NCI-H82 treated with DMSO at 0.1 percent for 48 hours (cell line): ENCODE measurements around the gene ATRN.

Source experiments
- DNase-seq: peaks from one replicate; lab custom pipeline; 2025; ENCODE audit not compliant: unreplicated experiment; lab: John Stamatoyannopoulos, UW

The ATRN gene

DNA sequence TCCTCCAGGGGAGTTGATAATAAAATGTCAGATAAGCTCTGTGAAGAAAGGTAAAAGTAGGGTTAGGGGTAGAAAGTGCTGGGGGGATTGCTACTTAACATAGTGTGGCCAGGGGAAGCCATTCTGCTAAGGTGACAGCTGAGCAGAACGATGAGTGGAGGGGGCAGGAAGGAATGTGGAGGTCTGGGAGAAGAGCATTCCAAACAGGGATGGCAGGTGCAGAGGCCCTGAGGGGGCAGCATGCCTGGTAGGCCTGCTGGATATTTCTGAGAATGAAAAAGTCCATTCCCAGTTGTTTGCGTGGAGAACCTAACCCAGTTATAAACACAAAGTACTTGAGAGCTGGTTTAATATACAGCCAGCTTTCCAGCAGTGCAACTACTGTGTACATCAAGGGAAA, 183.1 kb downstream of the ATRN start:
- DNase-seq, result no peak

DNA sequence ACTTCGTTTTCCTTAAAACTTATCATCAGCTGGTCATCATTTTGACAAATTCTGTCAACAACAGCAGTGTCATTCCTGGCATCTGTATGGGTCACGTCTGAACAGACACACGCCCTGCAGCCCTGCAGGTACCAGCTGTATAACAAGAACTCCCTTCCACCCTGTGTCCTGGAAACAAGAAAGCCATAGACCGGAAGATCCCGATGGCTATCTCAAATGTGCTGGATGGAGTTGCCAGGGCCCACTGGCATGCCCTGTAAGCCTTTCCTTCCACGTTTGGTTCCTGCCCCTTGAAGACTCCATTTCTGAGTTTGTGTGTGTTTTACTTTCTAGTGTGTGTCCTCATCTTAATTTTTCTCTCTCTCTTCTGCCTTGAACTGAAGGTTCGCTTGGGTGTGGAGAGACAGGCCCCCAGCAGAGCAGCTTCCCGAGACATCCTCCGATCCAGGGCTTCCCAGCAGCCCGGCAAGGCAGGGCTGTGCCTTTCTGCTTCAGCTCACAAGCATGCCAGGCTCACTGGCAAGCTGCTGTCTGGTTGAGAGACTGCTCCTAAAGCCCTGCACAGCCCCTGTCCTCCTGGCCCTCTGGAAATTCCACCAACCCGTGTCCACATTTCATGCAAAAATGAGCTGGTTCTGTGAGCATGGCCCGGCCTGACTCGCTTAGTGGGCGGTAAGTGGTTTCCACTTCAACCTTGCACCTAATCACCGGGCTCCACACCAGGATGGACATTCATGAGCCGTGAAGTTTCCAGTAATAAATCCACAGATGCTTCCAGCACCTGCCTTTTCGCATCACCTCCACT, 183.7 kb downstream of the ATRN start:
- DNase-seq, result no peak

DNA sequence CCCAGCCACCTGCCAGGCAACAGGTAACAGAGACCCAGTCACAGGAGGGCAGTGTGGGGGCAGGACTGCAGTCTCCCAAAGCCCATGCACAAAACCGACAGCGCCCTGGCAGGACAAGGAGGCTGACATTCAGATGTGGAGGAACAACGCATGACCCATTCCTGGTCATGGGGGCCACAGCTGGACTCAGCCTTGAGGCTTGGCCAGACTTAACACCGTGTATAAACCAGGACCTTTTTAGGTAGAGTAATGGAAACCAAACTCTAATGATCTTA, 184.2 kb downstream of the ATRN start:
- no peak for DNase-seq

DNA sequence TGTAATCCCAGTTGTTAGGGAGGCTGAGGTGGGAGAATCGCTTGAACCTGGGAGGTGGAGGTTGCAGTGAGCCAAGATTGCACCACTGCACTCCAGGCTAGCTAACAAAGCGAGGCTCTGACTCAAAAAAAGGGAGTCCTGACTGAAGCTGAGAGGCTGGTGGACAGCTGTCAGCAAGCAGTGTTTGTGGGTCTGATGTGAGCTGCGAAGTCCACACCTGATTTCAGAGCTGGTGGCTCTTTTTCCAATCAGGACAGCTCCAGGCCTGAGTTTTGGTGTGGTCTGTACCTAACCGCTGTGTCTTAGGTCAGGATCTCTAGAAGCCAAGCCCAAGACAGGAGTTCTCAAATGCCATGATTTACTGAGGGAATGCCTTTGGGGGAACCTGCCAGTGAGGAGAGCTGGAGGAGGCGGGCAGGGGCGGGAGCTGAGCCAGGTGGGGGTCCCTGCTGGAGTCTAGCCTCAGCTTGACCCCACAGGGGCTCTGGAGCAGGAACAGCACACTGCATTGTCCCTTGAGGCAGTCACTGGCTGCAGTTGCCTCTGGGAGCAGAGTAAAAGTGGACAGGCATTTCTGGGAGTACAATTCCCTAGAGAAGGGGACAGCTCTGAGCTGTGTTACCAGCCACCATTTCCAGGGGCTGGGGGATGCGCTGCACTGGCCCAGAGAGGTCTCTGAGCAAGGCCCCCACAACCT, 187.3 kb downstream of the ATRN start:
- DNase-seq, result no peak

DNA sequence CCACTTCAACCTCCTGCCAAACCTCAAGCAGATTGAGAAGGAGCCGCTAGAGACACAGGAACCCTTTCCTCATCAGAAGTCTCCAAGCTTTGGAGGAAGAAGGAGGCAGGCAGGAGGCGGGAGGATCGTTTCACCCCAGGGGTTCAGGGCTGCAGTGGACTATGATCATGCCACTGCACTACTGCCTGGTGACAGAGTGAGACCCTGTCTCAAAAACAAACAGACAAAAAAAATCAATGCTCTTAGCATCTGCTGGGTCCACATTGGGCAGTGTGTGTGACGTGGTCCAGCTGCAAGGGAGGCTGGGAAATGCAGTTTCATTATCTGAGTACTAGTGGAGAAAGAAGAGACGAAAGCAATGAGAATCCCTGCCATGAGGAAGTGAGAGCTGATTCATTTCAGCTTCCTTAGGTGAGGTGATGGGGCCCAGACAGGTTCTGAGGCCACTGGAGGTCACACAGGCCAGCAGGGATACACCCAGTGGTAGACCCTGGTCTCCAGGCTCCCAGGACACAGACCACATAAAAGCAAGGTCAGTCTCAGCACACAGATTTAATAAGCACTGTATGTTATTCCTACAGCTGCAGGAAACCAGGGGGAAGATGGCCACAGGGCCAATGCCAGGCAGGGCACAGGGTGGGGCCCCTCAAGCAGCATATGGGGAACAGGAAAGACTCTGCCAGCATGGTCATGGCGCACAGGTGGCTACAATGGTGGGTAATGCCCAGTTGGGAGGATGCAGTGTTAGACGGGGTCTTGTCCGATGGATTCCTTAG, 188.1 kb downstream of the ATRN start:
- no peak for DNase-seq

DNA sequence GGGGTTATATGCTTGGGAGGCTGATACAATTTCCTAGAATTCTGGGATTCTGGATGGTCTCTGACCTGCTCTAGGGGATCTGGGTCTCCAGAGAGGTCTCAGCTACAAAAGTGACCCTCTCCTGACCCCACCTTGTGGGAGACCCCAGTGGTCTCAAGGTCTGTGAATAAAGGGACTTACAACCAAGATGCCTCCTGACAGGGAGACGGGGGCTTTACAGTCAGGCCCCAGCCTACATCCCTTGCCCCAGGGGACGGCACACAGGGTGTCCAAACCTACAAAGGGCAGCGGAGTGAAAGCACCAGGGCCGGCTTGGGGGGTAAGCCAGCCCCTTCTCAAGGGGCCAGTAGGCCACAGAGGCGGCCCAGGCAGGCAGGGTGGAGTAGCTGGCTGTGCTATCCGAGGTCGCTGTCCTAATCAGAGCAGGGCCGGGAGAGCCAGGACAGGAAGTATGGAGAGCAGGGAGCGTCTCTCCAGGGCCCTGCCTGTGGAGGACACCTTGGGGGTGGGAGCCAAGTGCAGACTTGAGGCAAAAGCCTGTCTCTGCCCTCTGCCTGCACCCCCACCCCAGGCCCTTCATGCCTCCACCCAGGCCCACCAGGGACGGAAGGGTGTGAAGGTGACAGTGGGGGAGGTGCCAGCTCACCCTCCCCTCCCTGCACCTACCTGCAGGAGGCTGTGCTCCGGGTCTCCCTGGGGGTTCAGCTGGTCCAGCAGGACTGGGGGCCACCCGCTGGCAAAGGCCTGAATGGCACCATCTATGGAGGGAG, 188.9 kb downstream of the ATRN start:
- DNase-seq, result no peak

DNA sequence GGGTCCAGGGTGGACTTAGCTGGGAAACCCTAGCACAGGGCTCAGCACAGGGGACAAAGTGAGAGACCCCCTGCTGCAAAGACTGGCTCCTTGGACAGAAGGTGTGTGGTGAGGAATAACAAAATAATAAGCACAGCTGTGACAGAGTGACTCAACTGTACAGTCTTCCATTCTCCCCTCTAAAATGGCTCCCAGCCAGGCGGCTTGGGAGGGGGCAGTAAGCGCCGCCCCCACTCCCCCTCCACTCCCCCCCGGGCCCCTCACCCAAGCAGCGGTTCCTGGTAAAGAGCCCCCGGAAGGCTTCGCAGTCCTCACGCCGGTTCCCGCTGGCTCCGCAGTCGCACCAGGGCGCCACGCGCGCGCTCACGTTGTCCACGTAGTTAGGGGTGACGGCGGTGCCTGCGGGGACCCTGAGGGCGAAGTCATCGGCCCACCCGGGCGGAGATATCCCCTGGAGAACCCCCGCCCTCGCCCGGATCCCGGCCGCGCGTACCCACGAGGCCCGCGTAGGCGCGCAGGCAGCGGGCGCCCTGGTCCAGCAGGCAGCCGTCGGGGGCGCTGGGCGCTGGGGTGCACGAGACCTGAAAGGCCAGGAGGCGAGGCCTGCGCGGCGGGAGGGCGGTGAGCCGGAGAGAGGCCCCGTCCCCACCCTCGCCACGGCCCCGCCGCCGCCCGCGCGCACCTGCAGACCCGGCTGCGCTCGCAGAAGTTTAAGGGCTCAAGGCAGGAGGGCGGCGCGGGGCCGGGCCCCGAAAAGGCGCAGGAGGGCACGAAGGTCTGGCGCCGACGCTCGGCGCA, 189.6 kb downstream of the ATRN start:
- DNase-seq, result no peak

DNA sequence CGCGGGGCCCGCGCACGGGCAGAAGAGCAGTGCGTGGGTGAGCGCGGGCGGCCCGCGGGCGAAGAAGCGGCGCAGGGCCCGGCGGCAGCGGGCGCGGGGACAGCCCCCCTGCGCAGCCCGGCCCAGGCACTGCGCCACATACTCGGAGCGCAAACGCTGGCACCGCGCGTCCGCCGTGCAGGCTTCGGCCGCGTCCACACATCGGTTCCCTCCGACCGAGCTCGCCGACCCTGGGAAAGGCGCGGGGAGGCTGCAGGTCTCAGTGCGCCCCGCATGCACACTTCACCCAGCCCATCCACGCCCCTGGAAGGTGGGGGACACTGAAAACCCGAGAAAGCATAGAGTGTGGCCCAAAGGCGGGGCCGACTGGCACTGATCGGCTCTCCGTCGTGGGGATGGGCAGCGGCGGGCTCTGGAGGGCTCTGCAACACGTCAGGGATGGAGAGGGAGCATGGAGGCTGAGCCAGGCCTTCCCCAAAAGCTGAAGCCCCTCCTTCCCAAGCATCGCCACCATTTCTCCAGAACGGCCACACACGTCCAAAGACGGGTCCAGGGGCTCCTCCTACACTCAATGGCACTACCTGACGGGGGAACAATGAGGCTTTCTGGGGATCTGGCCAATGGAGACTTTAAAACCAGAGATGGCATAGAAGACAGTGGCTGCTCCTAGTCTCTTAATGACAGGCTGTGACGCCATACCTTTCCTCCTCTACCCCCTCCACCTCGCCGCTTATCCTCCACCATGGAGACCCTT, 190.4 kb downstream of the ATRN start:
- no peak for DNase-seq

DNA sequence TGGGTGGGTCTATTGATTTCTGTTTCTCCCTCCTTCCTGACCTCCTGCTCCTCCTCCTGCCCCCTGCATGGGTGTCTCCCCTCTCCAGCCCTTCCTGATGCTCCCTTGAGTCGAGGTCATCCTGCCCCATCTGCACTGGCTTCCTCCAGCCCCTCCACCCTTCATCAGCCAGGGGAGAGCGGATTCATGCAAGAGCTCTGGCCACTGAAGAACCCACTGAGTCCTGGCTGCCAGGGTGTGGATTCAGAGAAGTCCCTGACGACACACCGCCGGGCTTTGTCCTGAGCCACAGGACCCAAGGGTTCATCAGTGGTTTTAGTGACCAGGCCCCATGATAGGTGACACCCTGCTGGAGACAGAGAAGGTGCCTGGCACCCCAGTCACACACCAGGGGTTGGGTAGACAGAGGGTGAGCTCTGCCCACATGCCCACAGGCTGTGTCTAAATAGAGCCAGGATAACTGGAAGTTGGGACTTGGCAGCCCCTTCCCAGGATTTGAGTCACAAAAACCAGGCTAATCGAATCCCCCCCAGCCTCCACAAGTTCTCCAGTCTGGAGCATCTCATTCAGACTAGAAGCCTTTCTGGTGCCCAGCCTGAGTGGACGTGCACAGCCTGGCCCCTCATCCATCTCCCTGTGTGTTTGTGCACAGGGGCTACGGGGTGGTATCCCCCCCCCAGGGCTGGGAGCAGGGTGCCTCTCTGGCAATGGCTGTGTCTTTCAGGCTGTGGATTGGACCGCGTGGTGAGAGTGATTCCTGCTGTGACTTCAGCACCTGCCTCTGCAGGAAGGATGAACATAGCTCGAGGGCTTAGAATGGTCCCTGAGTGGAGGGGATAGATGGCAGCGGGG, 191.2 kb downstream of the ATRN start:
- DNase-seq, result no peak

DNA sequence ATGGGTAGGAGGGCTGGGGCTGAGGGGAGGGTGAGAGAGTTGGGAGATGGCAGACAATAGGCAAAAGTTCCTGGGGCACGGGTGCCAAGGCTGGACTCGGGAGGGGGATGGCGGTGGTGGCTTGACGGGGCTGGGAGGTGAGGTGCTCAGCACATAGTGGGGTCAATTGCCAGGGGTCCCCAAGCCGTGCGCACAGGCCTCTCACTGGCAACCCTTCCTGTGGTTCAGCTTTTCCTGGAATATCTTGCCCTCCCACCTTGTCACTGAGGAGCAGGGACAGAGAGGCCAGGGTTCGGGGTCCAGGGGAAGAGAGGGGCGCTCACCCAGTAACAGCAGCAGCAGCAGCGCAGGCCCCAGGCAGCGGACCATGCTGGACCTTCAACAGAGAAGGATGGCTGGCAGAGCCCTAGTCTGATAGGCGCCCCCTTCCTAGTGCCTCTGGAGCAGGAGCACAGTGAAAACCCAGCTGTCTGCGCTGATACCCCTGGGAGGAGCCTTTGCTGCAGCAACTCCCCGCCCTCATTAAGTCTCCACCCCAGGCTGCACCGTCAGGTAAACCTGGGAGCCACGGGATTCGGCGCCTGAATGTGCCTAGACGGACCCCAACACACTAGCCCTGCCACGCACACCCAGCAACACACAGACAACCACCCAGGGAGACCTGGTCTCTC, 192.3 kb downstream of the ATRN start, which contains the start of gene GFRA4:
Gene GFRA4, minus strand, starts transcription at position 369 of the 671 bp plus-strand sequence. Its CDS starts 0 bp downstream, at position 369.
- DNase-seq, result no peak

DNA sequence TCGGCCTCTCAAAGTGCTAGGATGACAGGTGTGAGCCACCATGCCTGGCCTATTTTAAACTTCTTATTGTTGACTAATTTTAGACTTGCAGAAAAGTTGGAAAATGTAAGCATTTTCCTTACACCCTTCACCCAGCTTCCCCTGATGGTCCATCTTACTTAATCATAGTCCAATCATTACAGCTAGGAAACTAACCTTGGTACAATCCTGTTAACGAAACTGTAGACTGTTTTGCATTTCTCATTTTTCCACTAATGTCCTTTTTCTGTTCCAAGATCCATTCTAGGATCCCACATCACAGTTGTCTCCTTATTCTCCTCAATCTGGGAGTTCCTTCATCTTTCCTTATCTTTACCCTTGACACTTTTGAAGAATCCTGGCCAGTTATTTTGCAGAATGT, 193.0 kb downstream of the ATRN start:
- no peak for DNase-seq

DNA sequence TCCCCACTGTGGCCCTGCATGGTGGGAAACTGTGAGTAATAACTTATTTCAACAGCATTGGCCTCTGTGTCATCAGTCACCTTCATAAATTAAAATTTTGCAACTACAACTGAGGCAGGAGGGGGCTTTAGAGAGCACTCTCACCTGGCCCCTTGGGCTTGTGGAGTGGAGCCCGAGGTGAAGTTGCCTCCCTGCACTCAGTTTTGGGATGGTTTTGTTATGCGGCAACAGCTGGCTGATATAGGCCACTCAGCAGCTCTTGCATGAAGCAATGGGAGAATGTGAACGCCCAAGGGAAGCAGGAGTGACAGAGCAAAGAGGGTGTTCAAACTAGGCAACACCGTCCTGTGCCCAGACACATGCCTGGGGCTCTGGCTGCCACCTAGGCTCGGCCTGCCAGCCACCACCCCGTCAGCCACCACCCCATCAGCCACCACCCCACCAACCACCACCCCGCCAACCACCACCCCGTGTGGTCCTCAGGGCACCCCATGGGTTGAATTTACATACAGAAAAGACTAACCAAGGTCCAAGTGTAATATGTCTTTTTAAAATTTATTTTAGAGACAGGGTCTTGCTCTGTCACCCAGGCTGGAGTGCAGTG, 196.7 kb downstream of the ATRN start:
- DNase-seq, result no peak

DNA sequence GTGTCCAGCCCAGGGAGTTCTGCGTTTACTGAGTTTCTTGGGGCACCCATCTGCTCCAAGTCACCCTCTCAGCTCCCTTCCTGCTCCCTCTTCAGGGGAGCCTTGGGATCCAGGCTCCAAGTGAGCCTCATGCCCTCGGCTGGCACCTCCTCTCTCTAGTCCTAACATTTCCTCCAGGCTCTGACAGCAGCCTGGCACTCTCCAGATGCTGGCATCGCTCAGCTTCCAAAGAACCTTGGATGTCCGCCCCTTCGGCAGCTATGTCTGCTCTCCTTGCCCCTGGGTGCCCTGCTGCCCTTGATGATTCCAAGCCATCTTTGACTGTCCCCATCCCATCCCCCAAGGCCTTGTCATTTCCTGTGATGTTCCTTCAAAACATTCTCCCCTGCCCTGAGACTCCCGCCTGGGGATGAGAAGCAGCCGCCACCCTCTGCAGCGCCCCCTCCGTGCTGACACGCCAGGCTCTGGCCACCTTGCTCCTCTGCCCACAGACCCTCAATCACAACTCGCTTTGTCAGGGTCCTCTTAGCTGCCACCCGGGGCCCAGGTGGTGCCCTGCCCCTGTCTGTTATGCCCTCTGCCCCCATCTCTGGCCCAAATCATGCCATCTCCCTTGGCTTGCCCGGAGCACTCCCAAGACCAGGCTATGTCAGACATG, 199.0 kb downstream of the ATRN start:
- DNase-seq, result no peak

DNA sequence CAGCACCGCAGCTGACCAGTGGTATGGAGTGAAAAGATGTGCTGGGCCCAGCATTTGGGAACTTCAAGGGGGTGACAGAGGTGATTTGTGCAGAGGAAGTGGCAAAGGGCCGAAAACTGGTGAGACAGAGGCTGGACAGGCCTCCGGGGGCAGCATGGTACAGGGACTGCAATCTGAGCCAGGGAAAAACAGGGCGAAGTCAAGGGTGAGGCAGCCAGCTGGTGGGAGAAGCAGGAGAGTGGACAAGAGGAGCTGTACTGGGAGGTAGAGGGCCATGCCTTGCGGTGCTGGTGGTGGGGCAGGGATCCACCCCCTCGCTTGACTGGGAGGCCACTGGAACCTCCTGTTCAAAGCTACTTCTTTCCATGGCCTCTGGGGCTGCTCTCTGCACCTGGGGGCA, 199.7 kb downstream of the ATRN start:
- no peak for DNase-seq

DNA sequence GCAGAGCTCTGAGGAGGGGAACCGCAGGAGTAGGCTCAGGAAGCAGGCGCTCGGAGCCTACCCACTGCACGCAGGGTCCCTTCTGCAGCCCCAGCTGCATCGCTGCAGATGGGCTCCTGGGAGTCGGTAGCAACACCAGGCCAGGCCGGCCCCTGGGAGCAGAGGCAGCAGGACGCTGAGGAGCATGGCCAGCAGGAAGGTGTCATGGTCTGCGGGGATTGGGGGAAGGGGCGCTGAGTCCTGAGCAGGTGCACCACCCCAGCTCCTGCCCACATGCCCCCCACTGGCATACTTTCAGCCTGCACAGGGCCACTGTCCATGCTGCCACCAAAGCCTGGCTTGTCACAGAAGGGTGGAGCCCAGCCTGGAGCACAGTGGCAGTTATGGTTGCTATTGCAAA, 200.1 kb downstream of the ATRN start:
- no peak for DNase-seq

DNA sequence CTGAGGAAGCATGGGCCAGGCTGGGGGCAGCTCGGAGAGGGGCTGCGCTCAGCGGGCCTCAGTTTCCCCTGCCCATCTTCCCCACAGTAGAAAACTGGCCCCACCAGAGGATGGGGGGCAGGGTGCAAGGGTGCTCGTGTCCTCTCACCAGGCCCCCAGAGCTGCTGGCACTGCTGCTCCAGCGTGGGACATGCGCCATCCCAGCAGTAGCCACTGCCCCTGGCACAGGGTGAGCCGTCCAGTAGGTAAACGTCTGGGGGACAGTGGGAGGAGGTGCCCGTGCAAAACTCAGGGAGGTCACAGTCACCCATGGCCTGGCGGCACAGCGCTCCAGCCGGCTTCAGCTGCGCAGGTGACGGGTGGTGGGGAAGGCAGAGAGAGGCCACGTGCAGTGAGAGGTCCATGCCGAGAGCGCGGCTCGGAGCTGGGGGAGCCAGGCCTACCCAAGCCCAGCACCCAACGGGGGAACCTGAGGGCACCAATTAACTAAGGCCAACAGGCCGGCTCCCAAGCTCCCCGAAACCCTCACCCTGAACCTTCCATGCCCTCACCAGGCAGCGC, 201.2 kb downstream of the ATRN start:
- DNase-seq, result no peak

DNA sequence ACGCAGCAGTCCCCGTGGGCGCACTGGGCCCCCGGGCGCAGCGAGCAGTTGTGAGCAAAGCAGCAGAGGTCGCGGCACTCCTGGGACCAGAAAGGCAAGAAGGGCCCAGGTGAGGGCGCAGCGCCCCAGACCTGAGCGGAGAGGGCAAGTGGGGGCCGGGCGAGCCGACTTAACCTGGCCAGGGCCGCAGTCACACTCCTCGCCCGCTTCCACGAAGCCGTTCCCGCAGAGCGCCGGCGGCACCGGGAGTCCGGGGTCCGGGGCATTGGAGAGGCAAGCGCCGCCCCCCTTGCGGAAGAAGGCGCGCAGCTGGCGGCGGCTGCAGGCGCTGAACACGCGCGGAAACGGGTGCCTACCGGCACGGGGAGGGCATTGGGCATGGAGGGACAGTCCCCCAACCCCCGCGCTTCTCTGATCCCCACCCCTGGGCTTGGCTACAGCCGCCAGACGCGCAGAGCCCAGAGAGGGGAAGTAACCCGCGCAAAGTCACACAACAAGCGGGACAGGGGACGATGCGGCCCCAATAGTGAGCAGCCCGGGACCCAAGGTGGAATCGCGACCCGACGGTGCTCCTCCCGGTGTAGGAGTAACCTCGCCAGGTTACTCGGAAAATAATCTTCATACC, 201.8 kb downstream of the ATRN start:
- DNase-seq, result no peak
